Measurements from ENCODE around the gene RAB11FIP4. TPM values are rescaled to one million over a fixed set of nuclear protein-coding genes. Genes with fewer than 3 reads are reported as not detected.

RAB11FIP4 gene
- total and polyA plus RNA-seq, 10 of the 15 experiments (the other 5 are each of a cell fraction or from before 2014, with no cell fraction given), result 1.4 to 27.0 (median 17.6) TPM

- Histone ChIP-seq H2AFZ (ENCODE audit: control insufficient read depth, low read depth, low read length) (no peak overlapping the region), H3K27me3 (replicated peaks in 1 of 2; ENCODE audit: control insufficient read depth in 2 of 2, insufficient read depth in 2 of 2, low read length in 1 of 2) (no peaks in the 10 kb centered on the region; a peak in 1 of 4 replicates), H4K20me1 (ENCODE audit: control insufficient read depth, insufficient read depth) (no peaks in the 10 kb centered on the region), H3K4me3 (no peak overlapping the region), H3K4me1 (ENCODE audit: control insufficient read depth, insufficient read depth, low read length) (no peaks in the 10 kb centered on the region), H3K36me3 (ENCODE audit: control insufficient read depth in 2 of 2, insufficient read depth in 2 of 2, low read length in 1 of 2) (no peaks in the 10 kb centered on the region), H3K9me3 (replicated peaks; ENCODE audit: control insufficient read depth, insufficient read depth, low read length) (no peaks in the 10 kb centered on the region; the same call in 2 of the 3 replicates), H3K9ac (ENCODE audit: control insufficient read depth, insufficient read depth, low read length) (no peak overlapping the region), H3K79me2 (ENCODE audit: control insufficient read depth, insufficient read depth, low read length) (no peaks in the 10 kb centered on the region), H3K27ac (ENCODE audit: control insufficient read depth, insufficient read depth) (no peak overlapping the region), H3K4me2 (ENCODE audit: control insufficient read depth, insufficient read depth) (no peak overlapping the region)
- SMC1A ChIA-PET (ENCODE audit: uncharacterized antibody, unreplicated experiment), result no interaction called here
- WGBS (ENCODE audit: insufficient coverage, insufficient replicate concordance, low lambda C conversion rate, missing lambda C conversion rate), result 13% methylated on average over 4 of the region's 4 CpGs
- ATAC-seq (no peak), DNase-seq (ENCODE audit: low read depth, low spot score) (no peak), FAIRE-seq (no peak)
- TF ChIP-seq TCF3 (IDR thresholded peaks at IDR 0.05; ENCODE audit: borderline replicate concordance, insufficient read depth, low read depth, low read length), result no peak
- no peak for TF ChIP-seq NFXL1 (IDR thresholded peaks at IDR 0.05; ENCODE audit: borderline replicate concordance)
- no peak for TF ChIP-seq ZBED1 (IDR thresholded peaks at IDR 0.05; ENCODE audit: borderline replicate concordance)
- TF ChIP-seq, protein P1, sequence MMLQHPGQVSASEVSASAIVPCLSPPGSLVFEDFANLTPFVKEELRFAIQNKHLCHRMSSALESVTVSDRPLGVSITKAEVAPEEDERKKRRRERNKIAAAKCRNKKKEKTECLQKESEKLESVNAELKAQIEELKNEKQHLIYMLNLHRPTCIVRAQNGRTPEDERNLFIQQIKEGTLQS (IDR thresholded peaks at IDR 0.05; ENCODE audit: borderline replicate concordance, extremely low read depth, low read depth, low read length), result no peak
- TF ChIP-seq MXI1 (IDR thresholded peaks at IDR 0.05; ENCODE audit: low read depth, low read length), result no peak
- no peak for TF ChIP-seq ESRRA (IDR thresholded peaks at IDR 0.05; ENCODE audit: low read length)
- no peak for TF ChIP-seq PAX8 (IDR thresholded peaks at IDR 0.05)
- TF ChIP-seq SUZ12 (IDR thresholded peaks at IDR 0.05; ENCODE audit: unreplicated experiment), result no peak
- no peak for TF ChIP-seq POLR2AphosphoS2 (IDR thresholded peaks at IDR 0.05; ENCODE audit: low read depth, low read length)
- no peak for TF ChIP-seq ZNF274 (IDR thresholded peaks at IDR 0.05; ENCODE audit: insufficient read depth, insufficient read length)
- TF ChIP-seq SMAD5 (IDR thresholded peaks at IDR 0.05; ENCODE audit: low read depth), result no peak
- TF ChIP-seq NFYB (IDR thresholded peaks at IDR 0.05; ENCODE audit: insufficient read depth, low read depth, low read length), result no peak
- TF ChIP-seq HDGF (IDR thresholded peaks at IDR 0.05), result no peak
- no peak for TF ChIP-seq TBL1XR1 (IDR thresholded peaks at IDR 0.05; ENCODE audit: low read depth, low read length)
- TF ChIP-seq, protein P2, sequence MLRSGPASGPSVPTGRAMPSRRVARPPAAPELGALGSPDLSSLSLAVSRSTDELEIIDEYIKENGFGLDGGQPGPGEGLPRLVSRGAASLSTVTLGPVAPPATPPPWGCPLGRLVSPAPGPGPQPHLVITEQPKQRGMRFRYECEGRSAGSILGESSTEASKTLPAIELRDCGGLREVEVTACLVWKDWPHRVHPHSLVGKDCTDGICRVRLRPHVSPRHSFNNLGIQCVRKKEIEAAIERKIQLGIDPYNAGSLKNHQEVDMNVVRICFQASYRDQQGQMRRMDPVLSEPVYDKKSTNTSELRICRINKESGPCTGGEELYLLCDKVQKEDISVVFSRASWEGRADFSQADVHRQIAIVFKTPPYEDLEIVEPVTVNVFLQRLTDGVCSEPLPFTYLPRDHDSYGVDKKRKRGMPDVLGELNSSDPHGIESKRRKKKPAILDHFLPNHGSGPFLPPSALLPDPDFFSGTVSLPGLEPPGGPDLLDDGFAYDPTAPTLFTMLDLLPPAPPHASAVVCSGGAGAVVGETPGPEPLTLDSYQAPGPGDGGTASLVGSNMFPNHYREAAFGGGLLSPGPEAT (IDR thresholded peaks at IDR 0.05; ENCODE audit: low read depth), result no peak
- TF ChIP-seq, protein P3, sequence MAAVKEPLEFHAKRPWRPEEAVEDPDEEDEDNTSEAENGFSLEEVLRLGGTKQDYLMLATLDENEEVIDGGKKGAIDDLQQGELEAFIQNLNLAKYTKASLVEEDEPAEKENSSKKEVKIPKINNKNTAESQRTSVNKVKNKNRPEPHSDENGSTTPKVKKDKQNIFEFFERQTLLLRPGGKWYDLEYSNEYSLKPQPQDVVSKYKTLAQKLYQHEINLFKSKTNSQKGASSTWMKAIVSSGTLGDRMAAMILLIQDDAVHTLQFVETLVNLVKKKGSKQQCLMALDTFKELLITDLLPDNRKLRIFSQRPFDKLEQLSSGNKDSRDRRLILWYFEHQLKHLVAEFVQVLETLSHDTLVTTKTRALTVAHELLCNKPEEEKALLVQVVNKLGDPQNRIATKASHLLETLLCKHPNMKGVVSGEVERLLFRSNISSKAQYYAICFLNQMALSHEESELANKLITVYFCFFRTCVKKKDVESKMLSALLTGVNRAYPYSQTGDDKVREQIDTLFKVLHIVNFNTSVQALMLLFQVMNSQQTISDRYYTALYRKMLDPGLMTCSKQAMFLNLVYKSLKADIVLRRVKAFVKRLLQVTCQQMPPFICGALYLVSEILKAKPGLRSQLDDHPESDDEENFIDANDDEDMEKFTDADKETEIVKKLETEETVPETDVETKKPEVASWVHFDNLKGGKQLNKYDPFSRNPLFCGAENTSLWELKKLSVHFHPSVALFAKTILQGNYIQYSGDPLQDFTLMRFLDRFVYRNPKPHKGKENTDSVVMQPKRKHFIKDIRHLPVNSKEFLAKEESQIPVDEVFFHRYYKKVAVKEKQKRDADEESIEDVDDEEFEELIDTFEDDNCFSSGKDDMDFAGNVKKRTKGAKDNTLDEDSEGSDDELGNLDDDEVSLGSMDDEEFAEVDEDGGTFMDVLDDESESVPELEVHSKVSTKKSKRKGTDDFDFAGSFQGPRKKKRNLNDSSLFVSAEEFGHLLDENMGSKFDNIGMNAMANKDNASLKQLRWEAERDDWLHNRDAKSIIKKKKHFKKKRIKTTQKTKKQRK (IDR thresholded peaks at IDR 0.05; ENCODE audit: low read depth, low read length), result no peak
- in situ Hi-C loops (cut with MboI) (no loop called here), intact Hi-C loops (cut with micrococcal nuclease; ENCODE audit: unreplicated experiment) (no loop called here)
- BruUV-seq (replicated peaks), result no TSS peak
- CTCF ChIA-PET, result interaction anchor here (0.6 to 1.2 kb wide), 2 partner anchors 12 to 414 kb away, joined by 3 read pairs; no protein-coding TSS in a partner anchor
- POLR2A ChIA-PET, result interaction anchor here (0.7 kb wide), 1 partner anchor 15 kb away, joined by 5 read pairs; no protein-coding TSS in a partner anchor
- RAD21 ChIA-PET (ENCODE audit: unreplicated experiment), result no interaction called here
These were observed 36.2 kb downstream of the RAB11FIP4 start for GRCh38 chr17:31427684-31428083.
